Vagina (tissue), 2 donors: ENCODE results near the gene CDH13.

ENCODE experiments used
- POLR2A ChIP-seq, 2 donors: fragments of 450-650 bp; IDR thresholded peaks; one replicate each; pipeline ENCODE4 v1.6.1; 2017; ENCODE audit warnings: antibody characterized with exemption in 2 of 2, mild to moderate bottlenecking in 2 of 2, moderate library complexity in 2 of 2
- POLR2AphosphoS5 ChIP-seq, 2 donors: sonication (generic); formaldehyde crosslinking; IDR thresholded peaks; one replicate each; pipeline ENCODE4 v1.9.0; 2017; ENCODE audit warnings: antibody characterized with exemption in 2 of 2, mild to moderate bottlenecking in 2 of 2, low read depth in 1 of 2; ENCODE audit not compliant: insufficient read depth in 1 of 2
- TF ChIP-seq, protein P1 (sequence below), 3 experiments: fragments of 450-650 bp in 2 of 3; fragments of 200-600 bp in 1 of 3; sonication (generic) in 1 of 3; IDR thresholded peaks; one replicate each; pipeline ENCODE4 v1.5.1; 2017 to 2019; ENCODE audit warnings: antibody characterized with exemption in 3 of 3, mild to moderate bottlenecking in 2 of 3, moderate library complexity in 2 of 3

GRCh38 chr16:82664181-82664580 is 37.4 kb downstream of the CDH13 start:
- TF ChIP-seq, protein P1, sequence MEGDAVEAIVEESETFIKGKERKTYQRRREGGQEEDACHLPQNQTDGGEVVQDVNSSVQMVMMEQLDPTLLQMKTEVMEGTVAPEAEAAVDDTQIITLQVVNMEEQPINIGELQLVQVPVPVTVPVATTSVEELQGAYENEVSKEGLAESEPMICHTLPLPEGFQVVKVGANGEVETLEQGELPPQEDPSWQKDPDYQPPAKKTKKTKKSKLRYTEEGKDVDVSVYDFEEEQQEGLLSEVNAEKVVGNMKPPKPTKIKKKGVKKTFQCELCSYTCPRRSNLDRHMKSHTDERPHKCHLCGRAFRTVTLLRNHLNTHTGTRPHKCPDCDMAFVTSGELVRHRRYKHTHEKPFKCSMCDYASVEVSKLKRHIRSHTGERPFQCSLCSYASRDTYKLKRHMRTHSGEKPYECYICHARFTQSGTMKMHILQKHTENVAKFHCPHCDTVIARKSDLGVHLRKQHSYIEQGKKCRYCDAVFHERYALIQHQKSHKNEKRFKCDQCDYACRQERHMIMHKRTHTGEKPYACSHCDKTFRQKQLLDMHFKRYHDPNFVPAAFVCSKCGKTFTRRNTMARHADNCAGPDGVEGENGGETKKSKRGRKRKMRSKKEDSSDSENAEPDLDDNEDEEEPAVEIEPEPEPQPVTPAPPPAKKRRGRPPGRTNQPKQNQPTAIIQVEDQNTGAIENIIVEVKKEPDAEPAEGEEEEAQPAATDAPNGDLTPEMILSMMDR (IDR thresholded peaks at IDR 0.05), result no peak
- TF ChIP-seq POLR2A (IDR thresholded peaks at IDR 0.05) (no peak), POLR2AphosphoS5 (IDR thresholded peaks at IDR 0.05; ENCODE audit: insufficient read depth in 1 of 2, low read depth in 1 of 2) (no peak)
